H7 (cell line): Measurements from ENCODE around the gene GSPT2. TPM values are rescaled to one million over a fixed set of nuclear protein-coding genes. Genes with fewer than 3 reads are reported as not detected.
"Not testable (repeated sequence)": the region's sequence is repeated elsewhere in the genome, so short reads cannot be mapped to it uniquely, and the experiment has no call there.

Experiments
- DNase-seq: peaks from one replicate; pipeline ENCODE4 v3.0.0; 2012
- H3K27me3 ChIP-seq: 2 replicates; pipeline ENCODE4 v1.6.0; 2011; ENCODE audit warnings: mild to moderate bottlenecking, low read length; ENCODE audit not compliant: control insufficient read depth, insufficient read depth
- H3K36me3 ChIP-seq: replicated peaks from 2 replicates; pipeline ENCODE4 v1.5.1; 2011; ENCODE audit warnings: low read length; ENCODE audit not compliant: control insufficient read depth, insufficient read depth
- H3K4me3 ChIP-seq: 2 replicates; pipeline ENCODE4 v1.5.1; 2011; ENCODE audit warnings: low read depth, mild to moderate bottlenecking, control low read depth, low read length, moderate library complexity; ENCODE audit not compliant: insufficient read depth
- total RNA-seq: library from RNA; depleted of rRNA; stranded (reverse); fragments of >200 nt; shearing (Covaris generic); gene quantifications from 2 replicates; pipeline ENCODE4 v1.2.3, GENCODE V29; 2014; rRNA removed

The GSPT2 gene
- 13.5 and 14.2 TPM in 2 replicates for total RNA-seq

GRCh38 chrX:51743179-51743957 lies at the start of gene GSPT2:
Gene GSPT2, plus strand, starts transcription at chrX:51743442. Its CDS starts 185 bp downstream, at chrX:51743627.
- H3K27me3 ChIP-seq, result no peaks in the 10 kb centered on the region
- H3K4me3 ChIP-seq, result peak within 1 kb of the TSS; percentile 78
- DNase-seq, result peak; percentile 36
- H3K36me3 ChIP-seq, result no peaks in the 10 kb centered on the region

- Histone ChIP-seq H3K4me3 (no peak overlapping the region), H3K27me3 (no peaks in the 10 kb centered on the region), H3K36me3 (no peaks in the 10 kb centered on the region)
- no peak for DNase-seq
Observed at GRCh38 chrX:51694254-51694653, 49.0 kb upstream of the GSPT2 start.

DNA sequence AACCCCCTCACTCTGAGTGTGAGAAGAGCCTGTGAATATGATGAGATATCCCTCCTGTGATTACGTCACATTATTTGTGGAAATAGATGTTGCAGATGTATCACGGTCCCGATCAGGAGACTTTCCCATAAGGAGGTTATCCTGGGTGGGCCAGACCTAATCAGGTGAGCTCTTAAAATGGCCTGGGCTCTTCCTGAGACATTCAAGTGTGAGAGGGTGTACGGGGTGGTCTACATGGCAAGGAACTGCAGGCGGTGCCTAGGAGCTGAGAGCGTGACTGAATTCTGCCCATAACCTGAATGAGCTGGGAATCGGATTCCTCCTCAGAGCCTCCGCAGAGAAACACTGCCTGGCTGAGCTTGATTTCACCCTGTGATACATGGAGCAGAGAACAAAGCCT lies 45.8 kb upstream of the GSPT2 start:
- H3K4me3 ChIP-seq, result no peak overlapping the region
- no peaks in the 10 kb centered on the region for H3K36me3 ChIP-seq
- H3K27me3 ChIP-seq, result no peaks in the 10 kb centered on the region
- no peak for DNase-seq

GRCh38 chrX:51710277-51711164 lies 32.7 kb upstream of the GSPT2 start, which contains the start of gene CENPVL1:
Gene CENPVL1, plus strand, starts transcription at chrX:51710512. Its CDS starts 0 bp downstream, at chrX:51710512.
- H3K27me3 ChIP-seq, DNase-seq, H3K4me3 ChIP-seq, H3K36me3 ChIP-seq: not testable (repeated sequence)

- H3K4me3 ChIP-seq, result not testable (repeated sequence)
Observed at GRCh38 chrX:51712943-51713647, 30.1 kb upstream of the GSPT2 start.

DNA sequence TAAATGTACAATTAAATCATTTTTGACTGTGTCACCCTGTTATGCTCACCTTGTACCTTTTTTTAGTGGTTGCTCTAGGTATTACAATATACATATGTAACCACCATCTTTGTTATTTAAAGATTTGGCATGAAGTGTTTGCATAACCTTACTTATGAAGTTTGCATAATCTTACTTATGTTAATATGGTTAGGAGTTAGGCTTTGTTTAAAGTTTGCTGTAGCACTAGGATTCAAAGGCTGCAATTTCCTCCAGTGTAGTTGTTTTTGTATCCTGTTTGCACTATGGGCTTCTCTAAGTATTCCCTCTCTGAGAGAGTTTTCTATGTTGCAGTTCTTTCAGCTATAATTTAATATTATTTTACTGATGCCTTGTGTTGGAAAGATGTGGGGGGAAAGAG lies 15.0 kb upstream of the GSPT2 start:
- no peak for DNase-seq
- Histone ChIP-seq H3K4me3 (no peak overlapping the region), H3K36me3 (no peaks in the 10 kb centered on the region), H3K27me3 (peaks cover 4% of the 10 kb centered on the region)

More at GRCh38 chrX:51712943-51713647, 30.1 kb upstream of the GSPT2 start:
- not testable (repeated sequence) for H3K27me3 ChIP-seq, H3K36me3 ChIP-seq, DNase-seq

GRCh38 chrX:51737091-51737490 lies 6.2 kb upstream of the GSPT2 start:
- no peaks in the 10 kb centered on the region for H3K36me3 ChIP-seq
- no peaks in the 10 kb centered on the region for H3K27me3 ChIP-seq
- no peak overlapping the region for H3K4me3 ChIP-seq
- no peak for DNase-seq

DNA sequence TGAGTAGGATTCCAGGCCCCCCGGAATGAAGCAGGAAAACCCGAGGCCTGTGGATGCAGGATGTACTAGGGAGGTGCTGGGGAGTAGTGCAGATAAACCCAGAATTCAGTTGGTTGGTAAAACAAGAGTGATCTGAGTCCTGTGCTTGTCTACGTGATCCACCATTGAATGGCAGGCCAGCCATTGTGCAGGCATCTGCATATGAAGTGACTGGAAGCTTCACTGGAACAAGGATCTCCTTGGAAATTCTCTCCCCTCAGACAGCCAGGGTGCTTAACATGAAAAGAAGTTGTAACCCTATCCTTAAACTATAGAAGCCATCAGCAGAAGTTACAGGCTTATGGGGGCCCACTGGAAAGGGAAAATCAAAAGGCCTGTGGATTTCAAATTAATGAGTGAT lies 656 bp upstream of the GSPT2 start:
- H3K27me3 ChIP-seq, result no peaks in the 10 kb centered on the region
- DNase-seq, result peak; percentile 26
- no peaks in the 10 kb centered on the region for H3K36me3 ChIP-seq
- H3K4me3 ChIP-seq, result no peak overlapping the region

DNA sequence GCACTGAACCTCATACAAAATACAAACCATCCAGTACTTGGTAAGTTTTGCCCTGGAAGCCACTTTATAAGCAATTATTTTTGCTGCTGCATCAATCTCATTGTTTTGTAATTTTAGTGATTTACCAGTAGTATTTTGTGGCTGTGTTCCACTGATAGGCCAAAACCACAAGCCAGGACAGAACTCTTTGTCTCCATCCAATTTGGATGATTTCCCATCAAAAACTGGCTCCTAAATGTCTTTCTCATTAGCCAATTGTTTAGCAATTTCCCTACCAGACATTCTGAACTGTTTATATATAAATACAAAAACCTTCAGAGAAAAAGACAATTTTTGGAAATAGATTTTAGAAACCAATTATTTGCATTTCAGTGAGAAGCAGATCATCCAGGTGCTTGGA lies 4.4 kb downstream of the GSPT2 start:
- no peak for DNase-seq
- H3K36me3 ChIP-seq, result no peaks in the 10 kb centered on the region
- H3K4me3 ChIP-seq, result no peak overlapping the region
- H3K27me3 ChIP-seq, result no peaks in the 10 kb centered on the region

DNA sequence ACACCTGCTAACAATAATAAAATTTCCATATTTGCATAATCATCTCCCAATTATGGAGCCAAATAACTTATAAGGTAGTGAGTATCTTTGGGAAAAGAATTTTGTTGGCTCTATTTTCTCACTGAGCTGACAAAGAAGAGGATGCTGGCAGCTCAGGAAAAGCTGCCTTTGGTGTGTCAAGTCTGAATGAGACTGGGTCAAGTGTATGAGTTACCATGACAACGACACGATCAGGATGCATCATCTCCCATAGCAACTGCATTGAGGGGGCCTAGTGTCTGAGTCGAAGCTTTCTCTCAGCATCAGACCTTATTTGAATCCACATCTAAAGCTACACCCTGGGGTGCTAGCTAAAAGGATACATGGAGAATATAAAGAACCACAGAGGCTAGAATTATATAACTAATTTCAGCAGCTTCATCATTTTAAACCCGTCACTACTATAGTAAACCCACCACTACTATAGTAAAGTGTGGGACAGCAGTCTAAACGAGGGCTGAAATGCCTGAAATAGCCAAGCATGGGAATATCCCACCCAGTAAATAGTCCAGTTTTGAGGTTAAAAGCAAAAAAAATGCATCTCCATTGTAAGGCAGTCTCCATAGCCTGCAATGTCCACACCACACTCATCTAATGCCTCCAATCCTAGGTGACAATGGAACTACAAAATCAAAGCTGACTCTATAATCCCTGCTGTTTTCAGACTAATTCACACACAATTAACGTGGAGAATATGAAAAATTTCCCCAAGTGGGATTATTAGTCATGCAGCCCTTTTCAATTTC lies 16.0 kb downstream of the GSPT2 start:
- DNase-seq, result no peak
- Histone ChIP-seq H3K27me3 (no peaks in the 10 kb centered on the region), H3K36me3 (no peaks in the 10 kb centered on the region), H3K4me3 (no peak overlapping the region)

DNA sequence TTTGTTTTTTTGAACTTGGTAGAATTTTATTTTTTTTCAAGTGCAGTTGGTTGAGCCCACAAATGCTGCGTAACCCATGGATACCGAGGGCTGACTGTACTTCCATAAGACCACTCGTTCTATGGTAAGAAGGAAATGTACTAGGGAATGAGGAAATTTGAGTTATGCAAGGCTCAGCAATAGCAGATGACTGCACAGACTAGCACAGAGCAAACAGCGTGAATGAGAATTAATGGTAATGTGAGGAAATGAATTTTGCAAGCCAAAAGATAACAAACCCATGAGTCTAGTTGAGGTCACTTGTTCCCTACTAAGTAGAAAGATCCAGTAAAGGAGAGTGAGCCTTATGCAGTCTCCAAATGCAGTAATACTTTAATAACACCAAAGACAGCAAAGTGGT lies 17.4 kb downstream of the GSPT2 start:
- Histone ChIP-seq H3K4me3 (no peak overlapping the region), H3K36me3 (no peaks in the 10 kb centered on the region), H3K27me3 (no peaks in the 10 kb centered on the region)
- no peak for DNase-seq

- no peak overlapping the region for H3K4me3 ChIP-seq
- no peak for DNase-seq
- no peaks in the 10 kb centered on the region for H3K36me3 ChIP-seq
- H3K27me3 ChIP-seq, result no peaks in the 10 kb centered on the region
Observed at GRCh38 chrX:51766546-51766945, 23.3 kb downstream of the GSPT2 start.

GRCh38 chrX:51776851-51777250 lies 33.6 kb downstream of the GSPT2 start:
- Histone ChIP-seq H3K36me3 (no peaks in the 10 kb centered on the region), H3K27me3 (no peaks in the 10 kb centered on the region), H3K4me3 (no peak overlapping the region)
- no peak for DNase-seq

- no peaks in the 10 kb centered on the region for H3K27me3 ChIP-seq
- DNase-seq, result peak; percentile 5
Observed at GRCh38 chrX:51779306-51779705, 36.1 kb downstream of the GSPT2 start.

More at GRCh38 chrX:51779306-51779705, 36.1 kb downstream of the GSPT2 start:
- Histone ChIP-seq H3K36me3 (no peaks in the 10 kb centered on the region), H3K4me3 (no peak overlapping the region)
